Liver (tissue), 9 donors: ENCODE data around the gene ARHGEF10L. TPM values are rescaled to one million over a fixed set of nuclear protein-coding genes. Genes with fewer than 3 reads are reported as not detected.

Source experiments
- DNase-seq: peaks from one replicate; pipeline ENCODE4 v3.0.0-alpha.2; 2017; ENCODE audit warnings: low spot score
- H3K27ac ChIP-seq, 2 donors: one replicate each; pipeline ENCODE4 v1.7.0; 2013; ENCODE audit warnings: inconsistent platforms in 2 of 2, low read length in 2 of 2, control low read depth in 1 of 2, low read depth in 1 of 2, mild to moderate bottlenecking in 1 of 2
- H3K27me3 ChIP-seq, 4 donors: one replicate each; pipeline versions ENCODE4 v1.6.1 to v1.7.0; 2013; ENCODE audit warnings: low read length in 3 of 4, inconsistent platforms in 1 of 4, mild to moderate bottlenecking in 1 of 4, moderate library complexity in 1 of 4; ENCODE audit not compliant: control insufficient read depth in 4 of 4, insufficient read depth in 4 of 4
- H3K36me3 ChIP-seq, 4 donors: one replicate each; pipeline versions ENCODE4 v1.6.1 to v1.7.0; 2013; ENCODE audit warnings: low read length in 3 of 4, mild to moderate bottlenecking in 3 of 4, low read depth in 1 of 4, moderate library complexity in 1 of 4; ENCODE audit not compliant: control insufficient read depth in 4 of 4, insufficient read depth in 3 of 4
- H3K4me1 ChIP-seq, 4 donors: one replicate each; pipeline versions ENCODE4 v1.6.1 to v1.7.0; 2013; ENCODE audit warnings: low read length in 3 of 4, mild to moderate bottlenecking in 3 of 4, moderate library complexity in 1 of 4; ENCODE audit not compliant: control insufficient read depth in 4 of 4, insufficient read depth in 4 of 4
- H3K4me3 ChIP-seq, 3 donors: one replicate each; pipeline versions ENCODE4 v1.6.1 to v1.7.0; 2013; ENCODE audit warnings: low read length in 3 of 3, control low read depth in 1 of 3, low read depth in 1 of 3, mild to moderate bottlenecking in 1 of 3
- H3K9ac ChIP-seq, 2 donors: one replicate each; pipeline ENCODE4 v1.7.0; 2013; ENCODE audit warnings: low read length in 2 of 2, mild to moderate bottlenecking in 2 of 2, moderate library complexity in 2 of 2, control low read depth in 1 of 2, low read depth in 1 of 2
- H3K9me3 ChIP-seq, 4 donors: one replicate each; pipeline versions ENCODE4 v1.6.1 to v1.7.0; 2013; ENCODE audit warnings: low read length in 3 of 4; ENCODE audit not compliant: control insufficient read depth in 4 of 4
- EGR1 ChIP-seq, 2 donors: IDR thresholded peaks; 2 replicates each; pipeline ENCODE4 v1.6.1; 2016 to 2018; ENCODE audit warnings: antibody characterized with exemption in 2 of 2, low read depth in 2 of 2
- FOXA1 ChIP-seq: IDR thresholded peaks from 2 replicates; pipeline ENCODE4 v1.6.1; 2016; ENCODE audit warnings: antibody characterized with exemption
- GABPA ChIP-seq, 2 donors: IDR thresholded peaks in 1 of 2; conservative IDR thresholded peaks in 1 of 2; 2 replicates each; pipeline ENCODE4 v1.6.1; 2016; ENCODE audit warnings: antibody characterized with exemption in 2 of 2, mild to moderate bottlenecking in 1 of 2, moderate library complexity in 1 of 2
- HNF4A ChIP-seq, 2 donors: conservative IDR thresholded peaks; 2 replicates each; pipeline ENCODE4 v1.6.1; 2016; ENCODE audit warnings: antibody characterized with exemption in 2 of 2, mild to moderate bottlenecking in 2 of 2
- HNF4G ChIP-seq: IDR thresholded peaks from 2 replicates; pipeline ENCODE4 v1.6.1; 2016; ENCODE audit warnings: antibody characterized with exemption
- JUND ChIP-seq, 2 donors: IDR thresholded peaks; 2 replicates each; pipeline ENCODE4 v1.6.1; 2016; ENCODE audit warnings: antibody characterized with exemption in 2 of 2
- MAX ChIP-seq: IDR thresholded peaks from 2 replicates; pipeline ENCODE4 v1.6.1; 2016; ENCODE audit warnings: antibody characterized with exemption
- REST ChIP-seq: IDR thresholded peaks from 2 replicates; pipeline ENCODE4 v1.6.1; 2016; ENCODE audit warnings: antibody characterized with exemption, mild to moderate bottlenecking
- TAF1 ChIP-seq: conservative IDR thresholded peaks from 2 replicates; pipeline ENCODE4 v1.6.1; 2016; ENCODE audit warnings: antibody characterized with exemption, mild to moderate bottlenecking
- ZBTB33 ChIP-seq: IDR thresholded peaks from 2 replicates; pipeline ENCODE4 v1.6.1; 2016; ENCODE audit warnings: antibody characterized with exemption
- WGBS: extraction: QIAGEN DNeasy Blood & Tissue Kit; methylation state at CpG from one replicate; pipeline ENCODE4 v1.1.7; 2013; 5-methylcytosine and 5-hydroxymethylcytosine counted together
- polyA plus RNA-seq, 2 donors: library from polyadenylated mRNA; stranded (reverse) in 1 of 2; unstranded in 1 of 2; fragments of 200-250 nt in 1 of 2; fragments of >200 nt in 1 of 2; fragmentation: Nextera tagmentation in 1 of 2; extraction: Ambion mirVana in 1 of 2; gene quantifications; one replicate each; pipeline versions ENCODE4 v1.2.1 to v1.2.3, GENCODE V29; 2013 to 2015
- total RNA-seq, 2 donors: library from RNA; depleted of rRNA; stranded (reverse); fragments of >200 nt; gene quantifications; one replicate each; pipeline ENCODE4 v1.2.3, GENCODE V29; 2014
- donor health status: healthy.
- donor health status: healthy.
- donor health status: healthy.
- donor health status: healthy.
- donor health status: healthy.

Gene ARHGEF10L
- total and polyA plus RNA-seq, 4 donors = 26.3 to 169 (median 57.5) TPM

- H3K27me3 ChIP-seq = no peaks in the 10 kb centered on the region
- 86% methylated on average over 14 of the region's 14 CpGs for WGBS
- no peak overlapping the region for H3K4me3 ChIP-seq
Observed at GRCh38 chr1:17643861-17644703, 104.6 kb downstream of the ARHGEF10L start.

GRCh38 chr1:17645068-17645911 lies 105.8 kb downstream of the ARHGEF10L start:
- WGBS = 92% methylated on average over 28 of the region's 28 CpGs
- Histone ChIP-seq H3K27me3 (no peaks in the 10 kb centered on the region), H3K36me3 (peaks cover 21 to 89% (median 30%) of the 10 kb centered on the region in 4 donors), H3K27ac (no peak overlapping the region), H3K4me1 (no peaks in the 10 kb centered on the region), H3K9ac (no peak overlapping the region), H3K9me3 (no peaks in the 10 kb centered on the region), H3K4me3 (no peak overlapping the region)
- DNase-seq = no peak
- TF ChIP-seq FOXA1 (no peak), HNF4G (no peak), GABPA (IDR thresholded peaks at IDR 0.05 in 1 of 2, conservative IDR thresholded peaks at IDR 0.05 in 1 of 2) (no peak), HNF4A (conservative IDR thresholded peaks at IDR 0.05) (no peak), TAF1 (no peak), MAX (no peak), EGR1 (IDR thresholded peaks at IDR 0.05; ENCODE audit: low read depth in 2 of 2) (no peak), REST (no peak), ZBTB33 (no peak)

More at GRCh38 chr1:17643861-17644703, 104.6 kb downstream of the ARHGEF10L start:
- no peak overlapping the region for H3K9ac ChIP-seq
- H3K27ac ChIP-seq = no peak overlapping the region
- TF ChIP-seq REST (peak; percentile 40), JUND (IDR thresholded peaks at IDR 0.05) (no peak)
- H3K36me3 ChIP-seq = peaks cover 21 to 92% (median 35%) of the 10 kb centered on the region in 4 donors
- no peaks in the 10 kb centered on the region for H3K4me1 ChIP-seq
- H3K9me3 ChIP-seq = no peaks in the 10 kb centered on the region
- DNase-seq = no peak
